A549 (cell line): Measurements from ENCODE around the gene EDEM1. TPM values are rescaled to one million over a fixed set of nuclear protein-coding genes. Genes with fewer than 3 reads are reported as not detected.
A peak's percentile ranks its signal among the peaks of the same experiment; 100 is the strongest.

Experiments used
- ATAC-seq, 2 experiments: fragments of 200-7000 bp in 1 of 2; fragments of >200 bp in 1 of 2; cut with Nextera tagmentation in 1 of 2; cut with Tn5 transposase in 1 of 2; 3 replicates each; pipeline versions ENCODE4 v1.8.0 to v1.9.1; 2018 to 2020; ENCODE audit warnings: mild to moderate bottlenecking in 1 of 2, moderate library complexity in 1 of 2
- CTCF ChIA-PET: fragments of 300-600 bp; sonication (Branson Sonifier 250); formaldehyde crosslinking; extraction: SDS; loops from one replicate; lab custom pipeline; 2021; ENCODE audit warnings: antibody characterized with exemption, inconsistent platforms; lab: Yijun Ruan, JAX
- POLR2A ChIA-PET: fragments of 350-600 bp; formaldehyde crosslinking; extraction: SDS; loops from one replicate; lab custom pipeline; 2021; ENCODE audit warnings: antibody characterized with exemption, inconsistent platforms; lab: Yijun Ruan, JAX
- DNase-seq, 2 experiments: peaks; one replicate each; pipeline versions ENCODE4 v3.0.0 to v3.0.0-alpha.2; 2011 to 2016; ENCODE audit warnings: low read depth in 1 of 2, low spot score in 1 of 2
- FAIRE-seq: peaks from 2 replicates; lab custom pipeline; 2011; peaks lifted over from hg19 to GRCh38; lab: Jason Lieb, UNC
- H3K27ac ChIP-seq, 2 experiments: fragments of >200 bp; sonication (Bioruptor Twin); formaldehyde crosslinking; 3 replicates each; pipeline ENCODE4 v1.5.1; 2016 to 2017
- H3K4me1 ChIP-seq: fragments of >200 bp; sonication (Bioruptor Twin); formaldehyde crosslinking; 3 replicates; pipeline ENCODE4 v1.6.1; 2016
- H3K4me2 ChIP-seq: fragments of >200 bp; sonication (Bioruptor Twin); formaldehyde crosslinking; 3 replicates; pipeline ENCODE4 v1.6.1; 2016
- H3K4me3 ChIP-seq: fragments of >200 bp; sonication (Bioruptor Twin); formaldehyde crosslinking; 3 replicates; pipeline ENCODE4 v1.5.1; 2016
- H3K9me3 ChIP-seq: fragments of >200 bp; sonication (Bioruptor Twin); formaldehyde crosslinking; 3 replicates; pipeline ENCODE4 v1.6.1; 2016
- CBX2 ChIP-seq: fragments of 200-600 bp; sonication (generic); IDR thresholded peaks from 2 replicates; pipeline ENCODE4 v1.6.1; 2016; ENCODE audit warnings: low read depth, mild to moderate bottlenecking, borderline replicate concordance
- CBX8 ChIP-seq: fragments of 200-600 bp; sonication (generic); IDR thresholded peaks from 2 replicates; pipeline ENCODE4 v1.6.1; 2016
- CHD4 ChIP-seq: fragments of 200-600 bp; sonication (generic); IDR thresholded peaks from 2 replicates; pipeline ENCODE4 v1.6.1; 2016; ENCODE audit warnings: antibody characterized with exemption, mild to moderate bottlenecking, borderline replicate concordance
- ESRRA ChIP-seq: fragments of 150-350 bp; IDR thresholded peaks from 2 replicates; pipeline ENCODE4 v1.6.1; 2014; ENCODE audit warnings: mild to moderate bottlenecking, low read length, borderline replicate concordance
- FOSB ChIP-seq: fragments of 250-450 bp; sonication (Bioruptor Pico); IDR thresholded peaks from 2 replicates; pipeline ENCODE4 v1.5.0; 2020; ENCODE audit warnings: mild to moderate bottlenecking, moderate library complexity
- HOXA7 ChIP-seq: fragments of 250-450 bp; sonication (Bioruptor Pico); IDR thresholded peaks from 2 replicates; pipeline ENCODE4 v1.5.0; 2020; ENCODE audit warnings: mild to moderate bottlenecking, moderate library complexity
- HOXB13 ChIP-seq: fragments of 250-450 bp; sonication (Bioruptor Pico); IDR thresholded peaks from 2 replicates; pipeline ENCODE4 v1.5.0; 2020; ENCODE audit warnings: low read depth, mild to moderate bottlenecking, moderate library complexity
- HOXB5 ChIP-seq: fragments of 250-450 bp; sonication (Bioruptor Pico); IDR thresholded peaks from 2 replicates; pipeline ENCODE4 v1.5.0; 2020; ENCODE audit warnings: mild to moderate bottlenecking, moderate library complexity
- MYC ChIP-seq: IDR thresholded peaks from 2 replicates; pipeline ENCODE4 v1.6.1; 2012; ENCODE audit warnings: mild to moderate bottlenecking, inconsistent platforms, low read length, improper control_type of control experiment, borderline replicate concordance
- NR3C1 ChIP-seq: fragments of >200 bp; sonication (Bioruptor Twin); formaldehyde crosslinking; IDR thresholded peaks from 3 replicates; pipeline ENCODE4 v1.6.1; 2017
- SREBF2 ChIP-seq: fragments of 450-650 bp; IDR thresholded peaks from 2 replicates; pipeline ENCODE4 v1.6.1; 2014; ENCODE audit warnings: mild to moderate bottlenecking, moderate library complexity
- ZC3H11A ChIP-seq: fragments of 450-650 bp; IDR thresholded peaks from 2 replicates; pipeline ENCODE4 v1.6.1; 2014; ENCODE audit warnings: antibody characterized with exemption, mild to moderate bottlenecking
- WGBS: methylation state at CpG from one replicate; pipeline ENCODE4 v1.1.6; 2017; ENCODE audit errors: missing lambda C conversion rate; 5-methylcytosine and 5-hydroxymethylcytosine counted together
- polyA plus RNA-seq, 4 experiments: library from polyadenylated mRNA; depleted of rRNA in 3 of 4; stranded (reverse); fragments of >200 nt; fragmentation: RNase III in 1 of 4; extraction: RNeasy Plus Mini Kit Qiagen cat#74134 plus additional on column Dnase treatment in 1 of 4; gene quantifications; 2 replicates in 3 of 4; 3 replicates in 1 of 4; pipeline ENCODE4 v1.2.3, GENCODE V29; 2011 to 2017
- TF ChIP-seq, protein P1 (sequence below): fragments of 250-450 bp; sonication (Bioruptor Pico); IDR thresholded peaks from 2 replicates; pipeline ENCODE4 v1.5.0; 2020; ENCODE audit warnings: low read depth, mild to moderate bottlenecking, moderate library complexity
- TF ChIP-seq, protein P2 (sequence below): fragments of >200 bp; sonication (Bioruptor Twin); formaldehyde crosslinking; IDR thresholded peaks from 3 replicates; pipeline ENCODE4 v1.6.1; 2016
- TF ChIP-seq, protein P3 (sequence below): fragments of >200 bp; sonication (Bioruptor Twin); formaldehyde crosslinking; IDR thresholded peaks from 3 replicates; pipeline ENCODE4 v1.5.1; 2016
- TF ChIP-seq, protein P4 (sequence below): IDR thresholded peaks from 2 replicates; pipeline ENCODE4 v1.6.1; 2012
- TF ChIP-seq, protein P5 (sequence below): fragments of 250-450 bp; sonication (Bioruptor Pico); IDR thresholded peaks from 2 replicates; pipeline ENCODE4 v1.5.0; 2021; ENCODE audit warnings: mild to moderate bottlenecking, moderate library complexity, borderline replicate concordance
- TF ChIP-seq, protein P6 (sequence below): fragments of 200-600 bp; sonication (generic); IDR thresholded peaks from 2 replicates; pipeline ENCODE4 v1.6.1; 2016; ENCODE audit warnings: antibody characterized with exemption, mild to moderate bottlenecking, moderate library complexity
- TF ChIP-seq, protein P7 (sequence below): IDR thresholded peaks from 2 replicates; pipeline ENCODE4 v1.6.1; 2012; ENCODE audit warnings: low read depth, borderline replicate concordance

Gene EDEM1
- polyA plus RNA-seq, 2 of the 4 experiments (the other 2 are of a cell fraction) = 16.3 to 40.9 TPM

DNA sequence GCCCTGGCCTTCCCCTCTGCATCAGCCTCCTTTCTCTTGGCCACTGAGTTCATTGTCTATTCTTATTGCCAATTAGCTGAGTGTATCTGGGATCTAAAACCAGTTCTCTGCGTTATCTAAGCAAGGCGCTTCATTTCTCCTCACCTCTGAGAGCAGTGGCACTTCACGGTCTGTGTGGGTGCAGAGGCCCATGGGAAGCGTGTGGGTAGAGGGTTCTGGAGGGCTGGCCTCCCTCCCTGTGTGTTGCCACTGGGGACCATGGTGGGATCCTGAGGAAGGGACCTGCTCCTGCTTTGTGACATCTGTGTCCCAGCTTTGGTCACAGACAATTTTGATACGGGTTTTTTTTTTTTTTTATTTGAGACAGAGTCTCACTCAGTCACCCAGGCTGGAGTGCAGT is 32.7 kb downstream of the EDEM1 start:
- POLR2A ChIA-PET = no interaction called here
- FAIRE-seq = no peak

More for the DNA sequence above, 32.7 kb downstream of the EDEM1 start:
- CTCF ChIA-PET = interaction anchor here (0.8 kb wide), 1 partner anchor 8 kb away, joined by 3 read pairs; no protein-coding TSS in a partner anchor
- no peaks in the 10 kb centered on the region for H3K9me3 ChIP-seq
- TF ChIP-seq FOSB (CRISPR knock-in tag) (no peak), MYC (no peak), ZC3H11A (no peak), CBX2 (no peak), CBX8 (no peak), CHD4 (no peak), HOXB13 (CRISPR knock-in tag) (no peak), NR3C1 (no peak), HOXB5 (CRISPR knock-in tag) (no peak), SREBF2 (no peak), ESRRA (no peak), HOXA7 (no peak)
- TF ChIP-seq, protein P1, sequence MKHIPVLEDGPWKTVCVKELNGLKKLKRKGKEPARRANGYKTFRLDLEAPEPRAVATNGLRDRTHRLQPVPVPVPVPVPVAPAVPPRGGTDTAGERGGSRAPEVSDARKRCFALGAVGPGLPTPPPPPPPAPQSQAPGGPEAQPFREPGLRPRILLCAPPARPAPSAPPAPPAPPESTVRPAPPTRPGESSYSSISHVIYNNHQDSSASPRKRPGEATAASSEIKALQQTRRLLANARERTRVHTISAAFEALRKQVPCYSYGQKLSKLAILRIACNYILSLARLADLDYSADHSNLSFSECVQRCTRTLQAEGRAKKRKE (CRISPR knock-in tag) = no peak
- TF ChIP-seq, protein P2, sequence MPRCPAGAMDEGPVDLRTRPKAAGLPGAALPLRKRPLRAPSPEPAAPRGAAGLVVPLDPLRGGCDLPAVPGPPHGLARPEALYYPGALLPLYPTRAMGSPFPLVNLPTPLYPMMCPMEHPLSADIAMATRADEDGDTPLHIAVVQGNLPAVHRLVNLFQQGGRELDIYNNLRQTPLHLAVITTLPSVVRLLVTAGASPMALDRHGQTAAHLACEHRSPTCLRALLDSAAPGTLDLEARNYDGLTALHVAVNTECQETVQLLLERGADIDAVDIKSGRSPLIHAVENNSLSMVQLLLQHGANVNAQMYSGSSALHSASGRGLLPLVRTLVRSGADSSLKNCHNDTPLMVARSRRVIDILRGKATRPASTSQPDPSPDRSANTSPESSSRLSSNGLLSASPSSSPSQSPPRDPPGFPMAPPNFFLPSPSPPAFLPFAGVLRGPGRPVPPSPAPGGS = no peak
- TF ChIP-seq, protein P3, sequence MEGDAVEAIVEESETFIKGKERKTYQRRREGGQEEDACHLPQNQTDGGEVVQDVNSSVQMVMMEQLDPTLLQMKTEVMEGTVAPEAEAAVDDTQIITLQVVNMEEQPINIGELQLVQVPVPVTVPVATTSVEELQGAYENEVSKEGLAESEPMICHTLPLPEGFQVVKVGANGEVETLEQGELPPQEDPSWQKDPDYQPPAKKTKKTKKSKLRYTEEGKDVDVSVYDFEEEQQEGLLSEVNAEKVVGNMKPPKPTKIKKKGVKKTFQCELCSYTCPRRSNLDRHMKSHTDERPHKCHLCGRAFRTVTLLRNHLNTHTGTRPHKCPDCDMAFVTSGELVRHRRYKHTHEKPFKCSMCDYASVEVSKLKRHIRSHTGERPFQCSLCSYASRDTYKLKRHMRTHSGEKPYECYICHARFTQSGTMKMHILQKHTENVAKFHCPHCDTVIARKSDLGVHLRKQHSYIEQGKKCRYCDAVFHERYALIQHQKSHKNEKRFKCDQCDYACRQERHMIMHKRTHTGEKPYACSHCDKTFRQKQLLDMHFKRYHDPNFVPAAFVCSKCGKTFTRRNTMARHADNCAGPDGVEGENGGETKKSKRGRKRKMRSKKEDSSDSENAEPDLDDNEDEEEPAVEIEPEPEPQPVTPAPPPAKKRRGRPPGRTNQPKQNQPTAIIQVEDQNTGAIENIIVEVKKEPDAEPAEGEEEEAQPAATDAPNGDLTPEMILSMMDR = no peak
- TF ChIP-seq, protein P4, sequence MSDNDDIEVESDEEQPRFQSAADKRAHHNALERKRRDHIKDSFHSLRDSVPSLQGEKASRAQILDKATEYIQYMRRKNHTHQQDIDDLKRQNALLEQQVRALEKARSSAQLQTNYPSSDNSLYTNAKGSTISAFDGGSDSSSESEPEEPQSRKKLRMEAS = no peak
- TF ChIP-seq, protein P5, sequence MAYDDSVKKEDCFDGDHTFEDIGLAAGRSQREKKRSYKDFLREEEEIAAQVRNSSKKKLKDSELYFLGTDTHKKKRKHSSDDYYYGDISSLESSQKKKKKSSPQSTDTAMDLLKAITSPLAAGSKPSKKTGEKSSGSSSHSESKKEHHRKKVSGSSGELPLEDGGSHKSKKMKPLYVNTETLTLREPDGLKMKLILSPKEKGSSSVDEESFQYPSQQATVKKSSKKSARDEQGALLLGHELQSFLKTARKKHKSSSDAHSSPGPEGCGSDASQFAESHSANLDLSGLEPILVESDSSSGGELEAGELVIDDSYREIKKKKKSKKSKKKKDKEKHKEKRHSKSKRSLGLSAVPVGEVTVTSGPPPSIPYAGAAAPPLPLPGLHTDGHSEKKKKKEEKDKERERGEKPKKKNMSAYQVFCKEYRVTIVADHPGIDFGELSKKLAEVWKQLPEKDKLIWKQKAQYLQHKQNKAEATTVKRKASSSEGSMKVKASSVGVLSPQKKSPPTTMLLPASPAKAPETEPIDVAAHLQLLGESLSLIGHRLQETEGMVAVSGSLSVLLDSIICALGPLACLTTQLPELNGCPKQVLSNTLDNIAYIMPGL (CRISPR knock-in tag) = no peak
- TF ChIP-seq, protein P6, sequence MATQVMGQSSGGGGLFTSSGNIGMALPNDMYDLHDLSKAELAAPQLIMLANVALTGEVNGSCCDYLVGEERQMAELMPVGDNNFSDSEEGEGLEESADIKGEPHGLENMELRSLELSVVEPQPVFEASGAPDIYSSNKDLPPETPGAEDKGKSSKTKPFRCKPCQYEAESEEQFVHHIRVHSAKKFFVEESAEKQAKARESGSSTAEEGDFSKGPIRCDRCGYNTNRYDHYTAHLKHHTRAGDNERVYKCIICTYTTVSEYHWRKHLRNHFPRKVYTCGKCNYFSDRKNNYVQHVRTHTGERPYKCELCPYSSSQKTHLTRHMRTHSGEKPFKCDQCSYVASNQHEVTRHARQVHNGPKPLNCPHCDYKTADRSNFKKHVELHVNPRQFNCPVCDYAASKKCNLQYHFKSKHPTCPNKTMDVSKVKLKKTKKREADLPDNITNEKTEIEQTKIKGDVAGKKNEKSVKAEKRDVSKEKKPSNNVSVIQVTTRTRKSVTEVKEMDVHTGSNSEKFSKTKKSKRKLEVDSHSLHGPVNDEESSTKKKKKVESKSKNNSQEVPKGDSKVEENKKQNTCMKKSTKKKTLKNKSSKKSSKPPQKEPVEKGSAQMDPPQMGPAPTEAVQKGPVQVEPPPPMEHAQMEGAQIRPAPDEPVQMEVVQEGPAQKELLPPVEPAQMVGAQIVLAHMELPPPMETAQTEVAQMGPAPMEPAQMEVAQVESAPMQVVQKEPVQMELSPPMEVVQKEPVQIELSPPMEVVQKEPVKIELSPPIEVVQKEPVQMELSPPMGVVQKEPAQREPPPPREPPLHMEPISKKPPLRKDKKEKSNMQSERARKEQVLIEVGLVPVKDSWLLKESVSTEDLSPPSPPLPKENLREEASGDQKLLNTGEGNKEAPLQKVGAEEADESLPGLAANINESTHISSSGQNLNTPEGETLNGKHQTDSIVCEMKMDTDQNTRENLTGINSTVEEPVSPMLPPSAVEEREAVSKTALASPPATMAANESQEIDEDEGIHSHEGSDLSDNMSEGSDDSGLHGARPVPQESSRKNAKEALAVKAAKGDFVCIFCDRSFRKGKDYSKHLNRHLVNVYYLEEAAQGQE = no peak
- TF ChIP-seq, protein P7, sequence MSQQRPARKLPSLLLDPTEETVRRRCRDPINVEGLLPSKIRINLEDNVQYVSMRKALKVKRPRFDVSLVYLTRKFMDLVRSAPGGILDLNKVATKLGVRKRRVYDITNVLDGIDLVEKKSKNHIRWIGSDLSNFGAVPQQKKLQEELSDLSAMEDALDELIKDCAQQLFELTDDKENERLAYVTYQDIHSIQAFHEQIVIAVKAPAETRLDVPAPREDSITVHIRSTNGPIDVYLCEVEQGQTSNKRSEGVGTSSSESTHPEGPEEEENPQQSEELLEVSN = no peak
- TF ChIP-seq, all 56 proteins: peak for 0
- H3K4me2 ChIP-seq = no peak overlapping the region
- no peak overlapping the region for H3K4me3 ChIP-seq
- DNase-seq (no peak), ATAC-seq (peak in 1 of 2 experiments; percentile 38; a peak in 3 of 6 replicates)
- no peak overlapping the region for H3K27ac ChIP-seq
- no peaks in the 10 kb centered on the region for H3K4me1 ChIP-seq
- 81% methylated on average over 5 of the region's 5 CpGs for WGBS
